ENCODE measurements around the gene EPHB3. TPM values are rescaled to one million over a fixed set of nuclear protein-coding genes. Genes with fewer than 3 reads are reported as not detected.

The EPHB3 gene
- total RNA-seq, 4 donors from 2014 or later: 0.10 to 0.24 (median 0.12) TPM

- in situ Hi-C loops (cut with MboI; ENCODE audit: low sequenced_read_pairs in 4 of 4): loop anchor here in 3 of 4 donors (5.0 to 10.0 kb wide), 2 partner anchors 168 to 170 kb away; partner anchors contain the start of gene THPO (in 1 of the 3)
- intact Hi-C loops (cut with DNase I; ENCODE audit: low total_unique reads): no loop called here
- H3K27me3 ChIP-seq: peaks cover 10 to 20% (median 14%) of the 10 kb centered on the region in 3 donors
- no peaks in the 10 kb centered on the region for H3K9me3 ChIP-seq
- no peaks in the 10 kb centered on the region for H3K4me1 ChIP-seq
- no peak for ATAC-seq
- H3K27ac ChIP-seq: no peak overlapping the region
- H3K36me3 ChIP-seq: no peaks in the 10 kb centered on the region
- TF ChIP-seq POLR2A (IDR thresholded peaks at IDR 0.05): no peak
- TF ChIP-seq CTCF (IDR thresholded peaks at IDR 0.05 in 4 of 5, conservative IDR thresholded peaks at IDR 0.05 in 1 of 5): no peak
- H3K4me3 ChIP-seq: no peak overlapping the region
- DNase-seq: no peak
Observed at GRCh38 chr3:184542577-184542976, 19.0 kb upstream of the EPHB3 start.

GRCh38 chr3:184543256-184543655, 18.3 kb upstream of the EPHB3 start:
- H3K9me3 ChIP-seq: no peaks in the 10 kb centered on the region
- in situ Hi-C loops (cut with MboI; ENCODE audit: low sequenced_read_pairs in 4 of 4): loop anchor here in 3 of 4 donors (5.0 to 10.0 kb wide), 2 partner anchors 168 to 171 kb away; partner anchors contain the start of gene THPO (in 1 of the 3)
- no peak for ATAC-seq
- H3K4me1 ChIP-seq: no peaks in the 10 kb centered on the region
- no peaks in the 10 kb centered on the region for H3K36me3 ChIP-seq
- intact Hi-C loops (cut with DNase I; ENCODE audit: low total_unique reads): no loop called here
- TF ChIP-seq CTCF (IDR thresholded peaks at IDR 0.05 in 4 of 5, conservative IDR thresholded peaks at IDR 0.05 in 1 of 5) (no peak), POLR2A (IDR thresholded peaks at IDR 0.05) (no peak)
- peaks cover 10 to 20% (median 14%) of the 10 kb centered on the region in 3 donors for H3K27me3 ChIP-seq
- H3K27ac ChIP-seq: no peak overlapping the region
- H3K4me3 ChIP-seq: no peak overlapping the region
- DNase-seq: no peak

GRCh38 chr3:184543843-184544512, 17.6 kb upstream of the EPHB3 start:
- Histone ChIP-seq H3K36me3 (no peaks in the 10 kb centered on the region), H3K9me3 (no peaks in the 10 kb centered on the region), H3K4me3 (peak overlapping the region in 2 of 4 donors; percentile 11 to 43), H3K4me1 (no peaks in the 10 kb centered on the region), H3K27me3 (peaks cover 10 to 15% (median 14%) of the 10 kb centered on the region in 3 donors), H3K27ac (no peak overlapping the region)
- peak; percentile 44 to 58 for DNase-seq
- ATAC-seq: peak; percentile 85 to 93
- in situ Hi-C loops (cut with MboI; ENCODE audit: low sequenced_read_pairs in 4 of 4) (loop anchor here in 3 of 4 donors (5.0 to 10.0 kb wide), 2 partner anchors 169 to 172 kb away; partner anchors contain the start of gene THPO (in 1 of the 3)), intact Hi-C loops (cut with DNase I; ENCODE audit: low total_unique reads) (loop anchor here (1.0 kb wide), 2 partner anchors 31 to 173 kb away; no protein-coding TSS in a partner anchor)
- TF ChIP-seq POLR2A (IDR thresholded peaks at IDR 0.05): no peak
- peak; percentile 80 to 98 (median 86) for TF ChIP-seq CTCF (IDR thresholded peaks at IDR 0.05 in 4 of 5, conservative IDR thresholded peaks at IDR 0.05 in 1 of 5)

- no peaks in the 10 kb centered on the region for H3K4me1 ChIP-seq
- no peaks in the 10 kb centered on the region for H3K9me3 ChIP-seq
- DNase-seq (no peak), ATAC-seq (no peak)
- no peak for TF ChIP-seq CTCF (IDR thresholded peaks at IDR 0.05 in 4 of 5, conservative IDR thresholded peaks at IDR 0.05 in 1 of 5)
- no peak for TF ChIP-seq POLR2A (IDR thresholded peaks at IDR 0.05)
- intact Hi-C loops (cut with DNase I; ENCODE audit: low total_unique reads): loop anchor here (1.0 kb wide), 2 partner anchors 31 to 173 kb away; no protein-coding TSS in a partner anchor
- no peak overlapping the region for H3K27ac ChIP-seq
- H3K36me3 ChIP-seq: no peaks in the 10 kb centered on the region
- in situ Hi-C loops (cut with MboI; ENCODE audit: low sequenced_read_pairs in 4 of 4): loop anchor here in 3 of 4 donors (5.0 to 10.0 kb wide), 2 partner anchors 170 to 172 kb away; partner anchors contain the start of gene THPO (in 1 of the 3)
- H3K4me3 ChIP-seq: no peak overlapping the region
- H3K27me3 ChIP-seq: peaks cover 10 to 15% (median 14%) of the 10 kb centered on the region in 3 donors
Observed at GRCh38 chr3:184544513-184544861, 17.1 kb upstream of the EPHB3 start.

All from gastrocnemius medialis (tissue), 4 donors.